Right renal pelvis (tissue), 4 donors: ENCODE measurements around the gene SPIRE1. TPM values are rescaled to one million over a fixed set of nuclear protein-coding genes. Genes with fewer than 3 reads are reported as not detected.

Experiments
- DNase-seq, 4 donors: peaks; one replicate each; pipeline ENCODE4 v3.0.0-alpha.2; 2013; ENCODE audit warnings: low read depth in 4 of 4, low spot score in 3 of 4, missing footprints in 1 of 4
- polyA plus RNA-seq, 4 donors: library from polyadenylated mRNA; unstranded; fragments of 120-200 nt; gene quantifications; one replicate each; pipeline ENCODE4 v1.2.1, GENCODE V29; 2013; ENCODE audit not compliant: insufficient read length in 4 of 4

SPIRE1 gene
- polyA plus RNA-seq, 4 donors: 29.1 to 35.1 (median 33.7) TPM

- DNase-seq: no peak
Observed at GRCh38 chr18:12397793-12398192, 260.1 kb downstream of the SPIRE1 start.

GRCh38 chr18:12397254-12397653 is 260.7 kb downstream of the SPIRE1 start:
- no peak for DNase-seq

Other genes starting within 250 kb of the SPIRE1 start
- gene CEP76, start 44.6 kb upstream of the SPIRE1 start, polyA plus RNA-seq: 10 to 100 TPM in 2 of 4 donors, 1 to 10 TPM in 2; 9.3 to 11.4 (median 10.0) TPM
- 10 to 100 TPM; 75.6 to 94.4 (median 83.2) TPM for gene PSMG2, start 44.9 kb upstream of the SPIRE1 start, polyA plus RNA-seq
- gene PTPN2, start 226.1 kb upstream of the SPIRE1 start, polyA plus RNA-seq: 10 to 100 TPM; 40.7 to 58.1 (median 51.2) TPM